GM19023 (cell line): ENCODE results near the gene UBE2E1.

Experiments
- ATAC-seq: cut with Tn5 transposase; IDR thresholded peaks from one replicate; pipeline ENCODE4 v1.9.1; 2021; ENCODE audit warnings: mild to moderate bottlenecking, moderate library complexity; ENCODE audit not compliant: unreplicated experiment

UBE2E1 gene

DNA sequence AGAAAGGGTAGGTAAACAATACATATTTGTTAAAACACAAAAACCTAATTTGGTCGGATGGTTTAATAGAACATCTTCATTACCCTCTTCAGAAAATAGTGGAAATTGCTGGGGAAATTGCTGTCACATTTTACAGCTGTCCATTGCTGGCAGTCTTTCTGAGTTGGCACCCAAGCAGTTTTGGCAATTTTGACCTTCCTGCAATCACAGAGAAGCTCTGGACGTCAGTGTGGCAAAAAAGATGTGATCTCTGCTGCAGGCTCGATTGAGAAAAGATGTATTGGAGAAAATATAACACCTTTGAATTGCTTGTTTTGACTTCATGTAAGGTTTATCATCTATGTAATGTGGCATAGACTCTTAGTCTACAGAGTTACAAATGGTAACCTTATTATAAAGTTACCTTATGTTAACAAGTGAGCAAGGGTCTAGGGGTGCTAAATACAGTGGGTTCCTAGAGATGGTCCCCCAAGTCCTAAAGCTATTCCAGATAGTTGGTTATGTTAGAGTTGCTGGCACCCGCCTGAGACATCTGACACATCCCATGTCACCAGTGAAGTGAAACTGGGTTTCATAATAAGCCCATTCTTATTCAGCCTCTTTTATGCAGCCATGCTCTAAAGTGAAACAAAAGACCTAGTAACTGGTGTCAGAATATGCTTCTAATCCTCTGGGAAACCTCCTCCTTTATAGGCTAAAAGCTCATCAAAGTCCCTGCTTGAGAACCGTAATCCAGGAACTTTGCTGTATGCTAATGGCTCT, 14.0 kb downstream of the UBE2E1 start:
- no peak for ATAC-seq

DNA sequence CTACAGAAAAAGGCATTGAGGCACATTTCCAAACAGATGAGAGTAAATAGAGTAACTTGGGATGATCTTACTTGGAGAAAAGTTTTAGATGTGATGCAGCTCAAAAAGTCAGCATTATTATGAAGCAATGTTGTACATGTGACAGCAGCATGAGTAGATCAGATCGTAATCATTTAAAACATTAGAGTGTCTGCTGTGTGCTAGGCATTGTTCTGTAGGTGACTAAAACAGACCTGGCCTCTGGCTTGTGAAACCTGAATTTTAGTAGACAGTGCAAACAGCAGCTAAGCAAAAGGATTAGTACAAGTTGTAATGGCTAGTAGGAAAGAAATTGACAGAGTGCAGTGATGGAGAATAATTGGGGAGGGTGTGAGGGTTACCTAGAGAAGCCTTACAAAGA, 15.1 kb downstream of the UBE2E1 start:
- ATAC-seq: no peak

DNA sequence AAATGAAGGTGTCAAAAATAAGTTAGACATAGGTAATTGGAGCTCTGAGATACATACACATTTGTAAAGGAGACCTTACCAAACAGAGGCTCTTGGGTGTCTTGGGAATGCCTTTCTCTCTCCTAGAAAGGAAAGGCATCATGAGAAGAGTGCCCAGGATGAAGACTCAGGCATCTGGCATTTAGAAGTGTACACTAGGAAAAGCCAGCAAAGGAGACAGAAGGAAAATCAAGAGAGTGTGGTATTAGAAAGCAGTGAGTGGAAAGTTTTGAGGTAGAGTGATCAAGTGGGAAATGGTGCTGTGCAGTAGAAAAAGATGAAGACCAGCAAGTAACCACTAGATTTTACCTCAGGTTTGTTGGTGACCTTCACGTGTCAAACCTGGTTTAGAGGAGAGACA, 16.1 kb downstream of the UBE2E1 start:
- ATAC-seq: no peak

DNA sequence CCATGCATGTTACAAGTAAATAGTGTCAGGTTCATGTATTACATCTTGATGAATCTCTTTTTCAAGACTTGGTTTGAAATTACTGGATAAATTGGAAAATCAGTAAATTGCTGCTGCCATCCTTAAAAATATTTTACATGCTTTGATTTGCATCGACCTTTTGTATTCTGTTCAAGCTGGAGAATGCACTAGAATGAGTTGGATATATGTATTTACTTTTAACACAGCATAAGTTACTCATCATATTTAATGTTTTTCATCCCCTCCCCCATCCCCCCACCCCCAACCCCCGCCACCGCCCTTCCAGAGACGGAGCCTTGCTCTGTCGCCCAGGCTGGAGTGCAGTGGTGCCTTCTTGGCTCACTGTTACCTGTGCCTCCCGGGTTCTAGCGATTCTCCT, 16.8 kb downstream of the UBE2E1 start:
- ATAC-seq: no peak

DNA sequence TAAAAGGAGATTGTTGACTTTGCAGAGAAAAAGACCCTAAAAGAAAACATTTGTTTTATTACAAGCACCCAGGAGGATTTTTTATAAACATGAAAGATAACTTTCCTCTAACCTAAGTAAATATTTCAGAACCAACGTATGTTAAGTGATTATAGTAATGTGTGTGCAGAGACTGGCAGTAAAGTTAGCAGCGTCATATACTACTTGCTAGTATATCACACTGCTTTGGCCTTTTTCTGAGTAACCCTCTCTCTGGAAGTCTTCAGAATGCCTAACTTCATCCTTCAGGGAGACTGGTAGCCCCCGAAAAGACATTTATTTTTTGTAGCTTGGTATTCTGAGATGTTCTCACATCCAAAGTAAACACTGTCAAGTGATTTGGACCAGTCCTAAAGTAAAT, 17.9 kb downstream of the UBE2E1 start:
- no peak for ATAC-seq

DNA sequence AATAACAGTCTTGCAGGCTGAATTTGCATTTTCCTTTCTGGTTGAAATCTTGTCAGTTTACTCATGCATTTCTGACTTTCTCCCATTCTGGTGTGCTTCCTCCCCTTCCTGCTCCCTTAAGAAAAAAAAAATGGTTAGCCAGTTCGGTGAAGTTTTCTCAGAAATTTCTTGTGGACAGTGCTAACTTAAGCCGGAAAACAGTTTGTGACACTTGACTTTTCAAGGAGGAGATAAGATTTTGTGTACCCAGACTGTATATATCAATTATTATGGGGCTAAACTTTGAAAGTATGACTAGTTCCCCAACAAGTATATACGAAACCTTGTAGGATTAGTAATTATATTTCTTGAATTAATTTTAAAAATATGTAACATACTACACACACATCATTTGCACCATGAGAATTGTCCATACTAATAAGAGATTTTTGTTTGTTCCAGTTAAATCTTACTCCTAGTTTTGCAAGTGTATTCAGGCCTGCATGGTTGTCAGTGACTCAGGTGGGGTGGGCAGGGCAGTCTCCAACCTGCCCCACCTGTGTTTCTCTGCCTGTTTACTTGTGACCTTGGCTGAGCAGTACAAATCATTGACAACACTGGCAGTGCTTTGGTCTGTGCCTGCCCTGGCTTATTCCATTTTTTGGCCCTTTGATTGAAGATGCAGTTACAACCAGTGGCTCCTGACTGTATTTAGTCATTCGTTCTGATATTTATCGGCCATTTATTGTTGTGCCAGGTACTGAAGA, 19.1 kb downstream of the UBE2E1 start:
- ATAC-seq: no peak

DNA sequence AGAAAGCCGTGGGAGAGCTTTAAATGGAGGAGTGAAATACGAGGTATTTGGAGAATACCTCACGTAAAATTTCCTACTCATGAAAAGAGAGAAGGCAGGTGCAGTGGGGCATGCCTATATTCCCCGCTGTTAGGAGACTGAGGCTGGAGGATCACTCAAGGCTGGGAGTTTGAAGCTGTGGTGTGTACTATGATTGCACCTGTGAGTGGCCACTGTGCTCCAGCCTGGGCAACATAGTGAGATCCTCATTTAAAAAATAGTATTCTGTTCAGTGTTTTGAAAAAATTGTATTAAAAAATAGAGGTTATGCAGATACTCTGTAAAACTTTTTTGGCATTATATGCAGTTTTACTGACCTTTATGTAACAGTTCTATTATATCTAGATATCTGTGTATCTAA, 20.0 kb downstream of the UBE2E1 start:
- ATAC-seq: no peak

DNA sequence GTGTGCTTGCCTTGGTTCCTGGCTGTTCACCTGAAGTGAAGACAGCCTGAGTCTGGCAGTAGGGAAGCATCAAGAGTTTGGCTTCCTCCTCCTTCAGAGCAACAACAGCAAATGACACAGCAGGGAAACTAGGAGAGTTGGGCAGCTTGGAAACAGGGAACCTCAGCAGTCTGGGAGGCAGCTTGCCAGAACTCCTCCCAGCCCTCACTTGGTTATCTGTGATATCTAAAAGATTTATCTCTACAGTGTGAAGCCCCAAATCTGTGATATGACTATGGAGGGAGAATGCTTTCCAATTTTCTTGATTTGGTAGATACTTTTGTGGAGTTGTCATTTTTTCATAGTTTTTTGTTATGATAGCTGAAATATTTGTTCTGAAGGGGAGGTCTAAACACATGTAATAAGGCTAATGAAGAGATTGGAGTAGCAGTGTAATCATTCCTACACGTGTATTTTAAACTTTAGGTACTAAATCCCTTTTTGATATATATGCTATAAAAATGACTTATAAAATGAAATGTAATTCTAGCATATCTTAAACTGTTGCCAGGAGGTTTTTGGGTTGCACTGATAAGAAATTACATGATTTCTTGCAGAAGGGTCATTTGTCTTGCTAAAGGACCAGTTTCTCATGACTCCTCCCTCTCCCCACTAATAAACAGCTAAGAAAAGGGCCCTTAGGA, 20.8 kb downstream of the UBE2E1 start:
- ATAC-seq: no peak

DNA sequence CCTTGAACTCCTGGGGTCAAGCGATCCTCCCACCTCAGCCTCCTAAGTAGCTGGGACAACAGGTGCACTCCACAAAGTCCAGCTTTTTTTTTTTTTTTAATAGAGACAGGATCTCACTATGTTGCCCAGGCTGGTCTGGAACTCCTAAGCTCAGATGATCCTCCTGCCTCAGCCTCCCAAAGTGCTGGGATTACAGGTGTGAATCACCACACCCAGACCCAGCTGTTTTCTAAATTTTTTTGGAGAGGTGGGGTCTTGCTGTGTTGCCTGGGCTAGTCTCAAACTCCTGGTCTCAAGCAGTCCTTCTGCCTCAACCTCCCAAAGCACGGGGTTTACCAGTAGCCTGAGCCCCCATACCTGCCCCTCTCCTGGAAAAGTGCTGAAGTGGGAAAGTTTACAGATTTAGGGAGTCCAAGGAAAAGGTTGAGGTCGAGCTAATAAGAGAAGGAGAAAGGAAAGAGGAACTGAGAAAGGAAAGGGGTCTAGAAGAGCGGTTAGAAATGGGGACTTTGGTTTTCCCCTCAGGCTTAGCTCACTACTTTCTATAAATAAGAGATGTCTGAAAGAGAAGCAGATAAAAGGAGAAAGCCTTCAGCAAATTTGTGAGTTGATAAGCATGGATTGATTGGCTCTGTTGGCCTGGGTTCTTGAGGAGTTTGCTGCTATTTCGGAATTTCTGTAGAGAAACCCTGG, 23.6 kb downstream of the UBE2E1 start:
- ATAC-seq: peak; percentile 62

DNA sequence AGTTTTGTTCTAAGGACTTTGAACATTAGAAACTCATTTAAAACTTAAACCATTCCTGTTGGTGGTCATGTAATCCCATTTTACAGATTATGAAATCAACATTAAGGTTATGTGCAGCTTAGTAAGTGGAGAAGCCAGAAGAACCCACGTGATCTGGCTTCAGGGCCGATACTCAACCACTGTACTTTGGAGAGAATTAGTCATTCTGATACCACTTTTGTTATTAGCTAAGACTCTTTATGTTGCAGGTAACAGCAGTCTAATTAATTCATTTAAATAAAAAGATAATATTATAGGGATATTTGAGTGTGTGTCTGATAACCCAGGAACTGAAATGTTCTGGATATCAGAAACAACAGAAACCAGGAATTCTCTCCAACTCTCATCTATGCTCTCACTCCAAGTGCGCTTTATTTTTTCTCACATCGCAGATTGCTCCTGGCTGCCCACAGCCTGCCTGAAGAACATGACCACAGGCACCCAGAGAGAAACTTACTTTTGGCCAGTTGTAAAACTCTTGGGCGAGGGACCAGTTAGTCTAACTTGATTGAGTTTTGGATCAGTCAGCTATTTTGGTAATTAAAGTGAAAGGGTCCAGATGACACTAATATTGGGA, 25.2 kb downstream of the UBE2E1 start:
- ATAC-seq: peak; percentile 80

DNA sequence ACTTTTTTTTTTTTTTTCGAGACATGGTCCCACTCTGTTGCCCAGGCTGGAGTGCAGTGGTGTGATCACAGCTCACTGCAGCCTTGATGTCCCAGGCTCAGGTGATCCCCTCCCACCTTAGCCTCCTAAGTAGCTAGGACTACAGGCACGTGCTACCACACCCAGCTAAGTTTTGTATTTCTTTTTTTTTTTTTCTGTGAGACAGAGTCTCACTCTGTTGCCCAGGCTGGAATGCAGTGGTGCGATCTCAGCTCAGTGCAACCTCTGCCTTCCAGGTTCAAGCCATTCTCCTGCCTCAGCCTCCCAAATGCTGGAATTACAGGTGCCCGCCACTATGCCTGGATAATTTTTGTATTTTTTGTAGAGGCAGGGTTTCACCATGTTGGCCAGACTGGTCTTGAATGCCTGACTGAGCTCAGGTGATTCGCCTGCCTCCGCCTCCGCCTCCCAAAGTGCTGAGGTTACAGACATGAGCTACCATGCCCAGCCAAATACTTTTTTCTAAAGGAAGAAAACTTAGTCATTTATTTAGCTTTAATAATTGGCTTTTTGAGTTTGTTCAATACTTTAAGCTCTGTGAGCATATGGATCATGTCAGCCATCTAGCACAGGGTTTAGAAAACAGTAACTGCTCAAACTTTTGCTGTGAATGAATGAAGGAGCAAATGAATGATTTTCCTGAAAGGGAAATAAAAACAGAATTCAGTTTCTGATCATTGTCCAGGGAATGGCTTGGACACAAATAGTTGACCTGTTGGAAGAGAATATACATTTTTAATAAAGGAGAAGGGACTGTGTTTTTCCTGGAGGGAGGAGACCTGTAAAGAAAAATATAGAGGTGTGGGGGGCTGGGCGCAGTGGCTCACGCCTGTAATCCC, 26.0 kb downstream of the UBE2E1 start:
- peak; percentile 14 for ATAC-seq

DNA sequence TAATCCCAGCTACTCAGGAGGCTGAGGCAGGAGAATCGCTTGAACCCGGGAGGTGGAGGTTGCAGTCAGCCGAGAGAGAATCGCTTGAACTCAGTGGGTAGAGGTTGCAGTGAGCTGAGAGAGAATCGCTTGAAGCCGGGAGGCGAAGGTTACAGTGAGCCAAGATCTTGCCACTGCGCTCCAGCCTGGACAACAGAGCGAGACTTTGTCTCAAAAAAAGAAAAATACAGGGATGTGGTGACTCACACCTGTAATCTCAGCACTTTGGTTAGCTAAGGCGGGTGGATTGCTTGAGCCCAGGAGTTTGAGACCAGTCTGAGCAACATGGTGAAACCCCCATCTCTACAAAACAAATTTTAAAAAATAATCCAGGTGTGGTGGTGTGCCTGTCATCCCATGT, 26.8 kb downstream of the UBE2E1 start:
- ATAC-seq: no peak

DNA sequence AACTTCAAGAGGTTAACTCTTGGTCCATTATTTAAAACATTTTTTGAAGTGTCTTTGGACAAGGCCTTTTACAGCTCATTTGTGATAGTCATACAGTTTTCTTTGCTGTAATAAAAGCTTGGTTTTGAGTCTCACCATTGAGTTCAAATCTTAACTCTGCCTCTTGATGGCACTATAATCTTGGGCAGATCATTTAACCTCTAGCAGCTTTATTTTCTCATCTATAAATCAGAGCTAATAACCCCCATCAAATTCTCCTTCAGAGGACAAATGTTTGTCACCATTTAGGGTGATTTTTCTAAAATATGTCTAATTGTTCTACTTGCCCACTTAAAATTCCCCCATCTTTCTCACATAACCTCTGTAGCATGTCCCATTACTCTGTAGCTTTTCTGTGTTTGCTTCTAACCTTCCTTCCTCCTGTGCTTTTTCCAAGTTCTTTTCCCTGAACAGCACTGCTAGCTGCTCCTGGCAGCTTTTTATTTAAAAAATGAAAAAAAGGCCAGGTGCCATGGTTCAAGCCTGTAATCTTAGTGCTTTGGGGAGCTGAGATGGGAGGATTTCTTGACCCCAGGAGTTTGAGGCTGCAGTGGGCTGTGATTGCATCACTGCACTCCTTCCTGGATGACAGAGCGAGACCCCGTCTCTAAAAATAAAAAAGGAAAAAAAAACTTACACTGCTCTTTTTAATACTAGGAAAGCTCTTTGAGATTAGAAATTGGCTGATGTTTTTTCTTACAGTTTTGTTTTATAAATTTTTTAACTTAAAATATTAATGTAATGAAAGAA, 28.5 kb downstream of the UBE2E1 start:
- ATAC-seq: no peak

DNA sequence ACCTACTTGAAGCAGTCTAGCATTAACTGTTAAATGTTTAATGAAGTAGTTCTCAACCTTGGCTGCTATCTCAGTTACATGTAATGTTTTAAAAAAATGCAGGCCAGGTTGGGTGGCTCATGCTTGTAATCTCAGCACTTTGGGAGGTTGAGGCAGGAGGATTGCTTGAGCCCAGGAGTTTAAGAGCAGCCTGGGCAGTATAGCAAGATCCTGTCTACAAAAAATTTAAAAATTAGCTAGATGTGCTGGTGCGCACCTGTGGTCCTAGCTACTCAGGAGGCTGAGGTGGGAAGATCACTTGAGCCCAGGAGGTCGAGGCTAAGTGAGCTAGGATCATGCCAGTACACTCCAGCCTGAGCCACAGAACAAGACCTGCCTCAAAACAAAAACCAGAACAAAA, 29.3 kb downstream of the UBE2E1 start:
- no peak for ATAC-seq

DNA sequence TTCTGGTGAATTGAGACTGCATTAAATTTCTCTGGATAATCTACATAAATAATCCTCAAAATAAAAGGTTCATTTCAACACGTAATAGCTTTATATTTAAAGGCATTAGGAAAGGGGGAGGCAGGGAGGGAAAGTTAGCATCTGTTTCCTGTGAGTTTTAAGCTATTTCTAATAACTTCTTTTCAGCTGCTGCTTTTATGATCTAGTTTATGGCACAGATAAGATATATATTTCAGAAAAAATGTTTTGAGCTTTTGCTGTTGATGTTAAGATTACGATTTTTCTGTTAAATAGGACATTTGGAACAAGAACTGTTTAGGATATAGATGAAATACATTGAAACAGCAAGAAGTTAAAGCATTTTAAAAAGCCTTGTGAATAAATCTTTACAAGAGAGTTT, 30.0 kb downstream of the UBE2E1 start:
- no peak for ATAC-seq

DNA sequence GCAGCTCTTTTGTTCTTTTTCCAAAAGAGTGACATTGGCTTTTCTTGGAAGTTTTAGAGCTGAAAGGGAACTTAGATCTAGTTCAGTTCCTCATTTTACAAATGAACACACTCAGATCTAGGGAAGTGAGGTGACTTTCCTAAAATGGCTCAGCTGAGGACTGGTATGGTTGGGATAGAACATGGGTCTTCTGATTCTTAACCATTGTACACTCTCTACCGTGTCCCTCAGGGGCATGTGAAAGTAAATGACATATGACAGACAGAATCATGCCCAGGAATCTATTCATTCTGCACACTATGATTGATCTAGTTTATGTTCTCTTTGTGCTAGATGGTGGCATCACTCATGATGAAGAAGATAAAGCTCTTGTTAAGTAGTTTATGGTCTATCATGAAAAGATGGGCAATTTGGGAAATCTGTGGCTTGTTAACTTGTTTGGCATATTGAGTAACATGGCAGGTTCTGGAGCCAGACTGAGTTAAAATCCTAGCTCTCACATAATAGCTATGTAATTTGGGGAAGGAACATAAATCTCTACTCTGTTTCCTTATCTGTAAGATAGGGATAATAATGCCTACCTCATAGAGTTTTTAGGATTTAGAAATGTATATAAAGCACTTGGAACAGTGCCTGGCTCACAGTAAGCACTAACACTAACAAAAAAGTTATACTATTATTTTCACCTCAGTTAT, 30.9 kb downstream of the UBE2E1 start:
- no peak for ATAC-seq

DNA sequence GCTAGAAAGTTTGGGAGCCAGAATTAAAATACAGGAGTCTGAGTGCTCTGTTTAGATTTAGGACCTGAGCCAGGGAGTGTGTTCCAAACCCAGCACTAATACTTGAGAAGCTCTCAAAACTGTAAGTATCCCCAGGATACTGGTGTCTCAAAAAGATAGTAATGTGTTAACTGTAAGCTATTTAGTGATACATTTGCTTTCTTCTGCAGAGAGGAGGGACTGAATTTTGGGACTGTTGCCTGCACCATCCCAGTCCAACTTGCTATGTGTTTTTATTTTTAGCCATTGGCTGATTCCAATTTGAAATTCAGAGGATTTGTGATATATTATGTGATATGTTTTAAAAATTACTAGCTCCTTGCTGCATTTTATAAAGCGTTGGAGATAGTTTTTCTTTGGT, 31.5 kb downstream of the UBE2E1 start:
- no peak for ATAC-seq

DNA sequence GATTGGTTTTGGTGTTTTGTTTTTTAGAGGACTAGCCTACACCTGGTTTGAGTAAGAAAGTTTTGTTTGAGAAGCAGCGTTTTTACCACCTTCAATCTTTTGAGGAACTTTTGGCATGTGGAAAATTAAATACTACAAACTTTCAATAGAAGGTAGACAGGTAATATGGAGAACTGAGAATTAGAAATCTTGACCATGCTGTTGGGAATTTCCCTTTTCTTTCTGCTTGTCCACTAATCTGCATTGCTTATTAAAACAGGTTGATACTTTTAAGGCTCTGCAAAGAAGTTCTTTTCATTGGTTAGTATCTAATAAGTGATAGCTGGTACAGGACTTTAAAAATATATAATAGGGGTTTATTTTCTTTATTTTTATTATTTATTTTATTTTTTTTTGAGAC, 31.9 kb downstream of the UBE2E1 start:
- no peak for ATAC-seq

DNA sequence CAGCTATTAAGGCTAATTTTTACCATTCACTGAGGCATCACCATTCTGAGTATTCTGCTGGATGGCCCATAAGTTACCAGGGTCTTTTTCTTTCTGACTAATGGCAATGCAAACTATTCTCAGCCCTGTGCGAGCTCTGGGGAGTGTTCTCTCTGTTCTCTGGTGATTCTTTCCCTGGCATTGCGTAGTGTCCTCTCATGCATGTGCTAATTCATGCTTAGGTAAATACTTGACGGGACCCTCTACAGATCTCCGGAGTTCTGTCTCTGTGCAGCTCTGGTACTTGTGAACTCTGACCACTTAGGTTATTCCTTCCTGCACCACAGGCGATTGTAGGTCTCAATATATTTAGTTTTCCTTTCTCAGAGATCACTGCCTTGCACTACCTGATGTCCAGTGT, 34.8 kb downstream of the UBE2E1 start:
- no peak for ATAC-seq
